Fibroblast of pulmonary artery (primary cell): Measurements from ENCODE around the gene CLVS2.

ENCODE experiments used
- DNase-seq: peaks from one replicate; pipeline ENCODE4 v3.0.0-alpha.2; 2010; ENCODE audit warnings: low read depth
- H3K4me3 ChIP-seq: replicated peaks from 2 replicates; pipeline ENCODE4 v1.5.1; 2011; ENCODE audit warnings: low read depth, mild to moderate bottlenecking, control low read depth, low read length, moderate library complexity
- TF ChIP-seq, protein P1 (sequence below): IDR thresholded peaks from 2 replicates; pipeline ENCODE4 v1.5.1; 2011; ENCODE audit warnings: mild to moderate bottlenecking, control low read depth, low read length, inconsistent platforms; ENCODE audit errors: missing control alignments

Gene CLVS2

DNA sequence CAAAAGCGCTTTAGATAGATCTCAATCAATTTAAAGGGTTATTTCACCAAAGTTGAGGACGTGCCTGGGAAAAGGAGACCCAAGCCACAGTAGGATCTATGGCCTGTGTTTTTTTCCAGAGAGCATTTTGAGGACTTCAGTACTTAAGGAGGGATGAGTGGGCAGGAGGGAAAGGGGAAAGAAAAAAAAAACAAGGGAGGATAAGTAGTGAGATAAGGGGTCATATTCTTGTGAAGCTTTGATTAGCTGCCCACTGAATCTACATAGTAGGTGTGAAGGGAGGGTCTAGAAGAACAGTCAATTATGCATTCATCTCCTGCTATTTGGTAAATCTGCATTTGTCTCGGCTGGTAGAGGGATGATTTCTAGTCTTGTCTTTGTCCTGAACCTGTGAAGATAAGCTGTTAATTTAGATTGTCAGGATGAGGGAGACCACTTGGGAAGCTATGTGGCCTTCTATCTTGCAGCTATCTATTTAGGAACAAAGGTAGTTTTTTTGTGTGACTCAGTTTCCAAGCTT lies 48.4 kb downstream of the CLVS2 start:
- no peak overlapping the region for H3K4me3 ChIP-seq
- TF ChIP-seq, protein P1, sequence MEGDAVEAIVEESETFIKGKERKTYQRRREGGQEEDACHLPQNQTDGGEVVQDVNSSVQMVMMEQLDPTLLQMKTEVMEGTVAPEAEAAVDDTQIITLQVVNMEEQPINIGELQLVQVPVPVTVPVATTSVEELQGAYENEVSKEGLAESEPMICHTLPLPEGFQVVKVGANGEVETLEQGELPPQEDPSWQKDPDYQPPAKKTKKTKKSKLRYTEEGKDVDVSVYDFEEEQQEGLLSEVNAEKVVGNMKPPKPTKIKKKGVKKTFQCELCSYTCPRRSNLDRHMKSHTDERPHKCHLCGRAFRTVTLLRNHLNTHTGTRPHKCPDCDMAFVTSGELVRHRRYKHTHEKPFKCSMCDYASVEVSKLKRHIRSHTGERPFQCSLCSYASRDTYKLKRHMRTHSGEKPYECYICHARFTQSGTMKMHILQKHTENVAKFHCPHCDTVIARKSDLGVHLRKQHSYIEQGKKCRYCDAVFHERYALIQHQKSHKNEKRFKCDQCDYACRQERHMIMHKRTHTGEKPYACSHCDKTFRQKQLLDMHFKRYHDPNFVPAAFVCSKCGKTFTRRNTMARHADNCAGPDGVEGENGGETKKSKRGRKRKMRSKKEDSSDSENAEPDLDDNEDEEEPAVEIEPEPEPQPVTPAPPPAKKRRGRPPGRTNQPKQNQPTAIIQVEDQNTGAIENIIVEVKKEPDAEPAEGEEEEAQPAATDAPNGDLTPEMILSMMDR = no peak
- DNase-seq = no peak

DNA sequence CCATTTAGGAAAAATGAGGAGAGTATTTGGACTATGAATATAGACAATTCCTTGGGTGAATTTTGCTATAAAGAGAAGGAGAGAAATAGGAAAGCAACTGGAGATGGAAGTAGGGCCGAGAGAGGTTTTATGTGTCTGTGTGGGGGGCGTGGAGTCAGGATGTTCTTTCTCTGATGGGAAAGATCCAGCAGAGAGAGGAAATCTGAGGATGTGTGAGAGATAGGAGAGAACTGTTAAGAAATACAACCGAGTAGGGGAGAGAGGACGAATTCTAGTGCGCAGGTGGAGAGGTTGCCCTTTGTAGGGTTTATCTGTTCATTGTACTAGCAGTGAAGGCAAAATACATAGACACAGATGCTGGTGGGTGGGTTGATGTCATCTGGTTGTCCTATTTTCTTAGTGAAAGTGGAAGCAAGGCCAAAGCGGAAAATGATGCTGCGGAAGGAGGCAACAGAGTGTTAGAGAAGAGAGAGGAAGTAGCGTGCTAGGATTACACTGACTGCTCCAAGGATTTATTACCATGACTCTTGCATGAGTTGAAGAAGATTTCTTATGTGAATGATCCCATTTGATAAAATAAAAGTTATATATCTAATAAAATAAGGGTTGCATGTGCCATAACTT lies 57.7 kb downstream of the CLVS2 start:
- DNase-seq = no peak
- TF ChIP-seq, protein P1 = no peak
- no peak overlapping the region for H3K4me3 ChIP-seq

DNA sequence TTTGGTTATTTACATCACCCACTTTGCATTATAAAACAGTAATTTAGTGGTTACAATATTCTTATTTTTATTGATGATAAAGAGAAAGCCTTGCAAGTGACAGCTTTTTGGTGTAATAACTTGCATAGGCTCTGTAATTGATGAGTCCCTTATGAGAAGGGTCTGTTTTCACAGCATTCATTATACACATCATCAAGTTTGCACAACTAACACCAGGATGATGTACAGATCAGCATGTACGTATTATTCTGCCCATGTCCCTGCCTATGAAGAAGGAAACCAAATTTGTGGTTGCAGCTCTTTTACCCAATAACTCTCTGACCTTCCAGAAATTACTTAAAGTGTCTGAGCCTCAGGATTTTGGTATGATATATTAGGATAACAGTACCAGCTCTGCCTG lies 59.2 kb downstream of the CLVS2 start:
- TF ChIP-seq, protein P1 = no peak
- H3K4me3 ChIP-seq = no peak overlapping the region
- DNase-seq = no peak

DNA sequence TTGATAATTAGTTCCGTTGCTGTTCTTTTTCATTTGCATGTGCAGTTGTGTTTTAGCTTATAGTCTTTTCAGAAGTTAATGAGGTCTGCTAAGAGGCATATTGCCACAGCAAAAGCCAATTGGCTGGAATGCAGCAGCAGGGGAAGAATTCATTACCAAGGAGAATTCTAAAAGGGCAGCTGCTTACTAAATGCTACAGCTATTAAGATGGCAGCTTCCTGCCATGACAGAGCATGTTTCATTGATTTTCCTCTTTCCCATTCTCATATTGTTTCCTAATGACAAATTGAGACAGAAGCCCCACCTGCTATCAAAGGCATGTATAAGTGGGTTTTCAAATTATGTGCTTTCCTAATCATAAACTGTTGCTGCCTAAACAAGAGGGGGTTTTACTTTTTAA lies 66.6 kb downstream of the CLVS2 start:
- H3K4me3 ChIP-seq = no peak overlapping the region
- DNase-seq = no peak
- TF ChIP-seq, protein P1 = no peak

DNA sequence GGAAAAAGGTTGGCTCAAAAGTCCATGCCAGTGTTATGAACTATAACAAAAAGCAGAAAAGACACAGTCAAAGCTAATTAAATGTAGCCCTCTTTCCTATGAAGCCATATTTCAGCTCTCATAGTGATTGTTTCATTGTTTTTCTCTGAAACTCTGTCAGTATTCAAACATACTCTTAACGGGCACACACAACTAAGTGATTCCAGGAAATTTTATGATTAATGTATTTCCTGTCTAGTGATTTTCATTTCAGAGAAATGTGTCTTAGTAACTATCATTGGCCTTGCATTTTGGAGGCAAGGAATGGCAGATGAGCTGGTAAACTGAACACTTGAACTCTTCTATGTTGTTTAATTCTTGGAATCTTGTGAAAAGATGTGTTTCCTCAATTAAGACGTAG lies 68.0 kb downstream of the CLVS2 start:
- DNase-seq = peak; percentile 17
- H3K4me3 ChIP-seq = no peak overlapping the region
- TF ChIP-seq, protein P1 = no peak

DNA sequence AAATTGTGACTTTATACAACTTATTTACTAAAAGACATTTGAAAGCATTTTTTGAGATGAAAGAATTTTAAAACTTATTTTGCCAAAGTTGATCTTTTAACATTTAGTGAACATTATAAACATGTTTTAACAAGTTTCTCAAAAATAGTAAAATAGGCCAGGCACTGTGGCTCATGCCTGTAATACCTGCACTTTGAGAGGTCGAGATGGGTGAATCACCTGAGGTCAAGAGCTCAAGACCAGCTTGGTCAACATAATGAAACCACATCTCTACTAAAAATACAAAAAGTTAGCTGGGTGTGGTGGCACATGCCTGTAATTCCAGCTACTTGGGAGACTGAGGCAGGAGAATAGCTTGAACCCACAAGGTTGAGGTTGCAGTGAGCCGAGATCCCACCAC lies 78.6 kb downstream of the CLVS2 start:
- no peak overlapping the region for H3K4me3 ChIP-seq
- no peak for DNase-seq

DNA sequence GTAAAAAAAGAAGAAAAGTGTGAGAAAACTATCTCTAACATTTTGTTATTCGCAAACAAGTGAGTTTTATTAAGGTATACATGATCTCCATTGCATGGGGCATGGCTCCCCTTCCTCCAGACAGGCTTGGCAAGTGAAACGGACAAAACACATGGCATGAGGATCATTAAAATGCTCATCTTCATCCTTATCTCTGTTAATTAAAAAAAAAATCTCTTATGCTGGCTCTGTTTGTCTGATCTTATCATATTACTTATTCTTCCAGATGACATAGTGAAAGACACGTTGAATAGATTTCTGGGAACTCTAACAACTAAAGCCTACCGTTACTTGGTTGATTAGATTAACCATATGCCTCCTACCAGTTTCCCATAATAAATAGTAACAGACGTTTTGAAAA lies 89.4 kb downstream of the CLVS2 start:
- H3K4me3 ChIP-seq = no peak overlapping the region
- TF ChIP-seq, protein P1 = no peak
- no peak for DNase-seq

More for the DNA sequence above, 78.6 kb downstream of the CLVS2 start:
- TF ChIP-seq, protein P1 = no peak
